Skeletal muscle tissue (tissue), 4 donors: ENCODE measurements around the gene AGA. TPM values are rescaled to one million over a fixed set of nuclear protein-coding genes. Genes with fewer than 3 reads are reported as not detected.

Source experiments
- H3K27ac ChIP-seq: one replicate; pipeline ENCODE4 v1.7.0; 2013; ENCODE audit warnings: mild to moderate bottlenecking, low read depth, low read length, inconsistent platforms
- H3K27me3 ChIP-seq, 3 donors: one replicate each; pipeline ENCODE4 v1.7.0; 2013; ENCODE audit warnings: low read length in 3 of 3; ENCODE audit not compliant: control insufficient read depth in 3 of 3, insufficient read depth in 3 of 3
- H3K36me3 ChIP-seq, 3 donors: one replicate each; pipeline ENCODE4 v1.7.0; 2013; ENCODE audit warnings: low read length in 3 of 3; ENCODE audit not compliant: control insufficient read depth in 3 of 3, insufficient read depth in 3 of 3
- H3K4me1 ChIP-seq, 3 donors: one replicate each; pipeline ENCODE4 v1.7.0; 2013; ENCODE audit warnings: low read length in 3 of 3, mild to moderate bottlenecking in 3 of 3; ENCODE audit not compliant: control insufficient read depth in 3 of 3, insufficient read depth in 3 of 3
- H3K4me3 ChIP-seq, 3 donors: one replicate each; pipeline ENCODE4 v1.7.0; 2013; ENCODE audit warnings: low read length in 3 of 3
- H3K9ac ChIP-seq, 3 donors: one replicate each; pipeline ENCODE4 v1.7.0; 2013; ENCODE audit warnings: low read length in 3 of 3, mild to moderate bottlenecking in 3 of 3, moderate library complexity in 2 of 3, low read depth in 1 of 3
- H3K9me3 ChIP-seq, 3 donors: one replicate each; pipeline ENCODE4 v1.7.0; 2013; ENCODE audit warnings: low read length in 3 of 3; ENCODE audit not compliant: control insufficient read depth in 3 of 3
- total RNA-seq: library from RNA; depleted of rRNA; stranded (reverse); fragments of >200 nt; gene quantifications from one replicate; pipeline ENCODE4 v1.2.3, GENCODE V29; 2014
- donor health status: Osteomylitis.

The AGA gene
- total RNA-seq, result 5.2 TPM

- peak within 1 kb of the TSS; percentile 83 for H3K27ac ChIP-seq
- peak within 1 kb of the TSS; percentile 90 to 100 (median 94) for H3K4me3 ChIP-seq
- no peaks in the 10 kb centered on the region for H3K27me3 ChIP-seq
- peak within 1 kb of the TSS; percentile 93 to 96 (median 94) for H3K9ac ChIP-seq
- H3K9me3 ChIP-seq, result no peaks in the 10 kb centered on the region
- peaks cover 0 to 10% (median 7%) of the 10 kb centered on the region in 3 donors for H3K36me3 ChIP-seq
- H3K4me1 ChIP-seq, result peaks cover 8 to 15% (median 10%) of the 10 kb centered on the region in 3 donors
Observed at GRCh38 chr4:177441803-177442622, at the start of gene AGA. Gene AGA, minus strand, starts transcription at chr4:177442437. Its CDS starts 62 bp downstream, at chr4:177442375.

- Histone ChIP-seq H3K4me3 (no peak overlapping the region), H3K4me1 (no peaks in the 10 kb centered on the region), H3K27ac (no peak overlapping the region), H3K27me3 (no peaks in the 10 kb centered on the region), H3K9ac (no peak overlapping the region), H3K9me3 (no peaks in the 10 kb centered on the region), H3K36me3 (no peaks in the 10 kb centered on the region)
Observed at GRCh38 chr4:177492022-177492421, 49.8 kb upstream of the AGA start.

GRCh38 chr4:177490769-177491168 lies 48.5 kb upstream of the AGA start:
- no peaks in the 10 kb centered on the region for H3K4me1 ChIP-seq
- no peaks in the 10 kb centered on the region for H3K36me3 ChIP-seq
- no peak overlapping the region for H3K4me3 ChIP-seq
- no peak overlapping the region for H3K27ac ChIP-seq
- H3K9ac ChIP-seq, result no peak overlapping the region
- H3K27me3 ChIP-seq, result no peaks in the 10 kb centered on the region
- no peaks in the 10 kb centered on the region for H3K9me3 ChIP-seq

GRCh38 chr4:177489471-177490246 lies 47.4 kb upstream of the AGA start:
- H3K36me3 ChIP-seq, result no peaks in the 10 kb centered on the region
- no peaks in the 10 kb centered on the region for H3K4me1 ChIP-seq
- no peak overlapping the region for H3K9ac ChIP-seq
- H3K27ac ChIP-seq, result no peak overlapping the region
- H3K9me3 ChIP-seq, result no peaks in the 10 kb centered on the region
- no peak overlapping the region for H3K4me3 ChIP-seq
- no peaks in the 10 kb centered on the region for H3K27me3 ChIP-seq

- H3K4me3 ChIP-seq, result no peak overlapping the region
- no peaks in the 10 kb centered on the region for H3K36me3 ChIP-seq
- no peak overlapping the region for H3K27ac ChIP-seq
- H3K4me1 ChIP-seq, result no peaks in the 10 kb centered on the region
- H3K9ac ChIP-seq, result no peak overlapping the region
- H3K9me3 ChIP-seq, result no peaks in the 10 kb centered on the region
- no peaks in the 10 kb centered on the region for H3K27me3 ChIP-seq
Observed at GRCh38 chr4:177487977-177488376, 45.7 kb upstream of the AGA start.

- Histone ChIP-seq H3K27ac (no peak overlapping the region), H3K27me3 (no peaks in the 10 kb centered on the region), H3K36me3 (no peaks in the 10 kb centered on the region), H3K4me1 (no peaks in the 10 kb centered on the region), H3K4me3 (no peak overlapping the region), H3K9me3 (no peaks in the 10 kb centered on the region), H3K9ac (no peak overlapping the region)
Observed at GRCh38 chr4:177485528-177485927, 43.3 kb upstream of the AGA start.

GRCh38 chr4:177484613-177485021 lies 42.4 kb upstream of the AGA start:
- H3K27ac ChIP-seq, result no peak overlapping the region
- no peaks in the 10 kb centered on the region for H3K9me3 ChIP-seq
- no peaks in the 10 kb centered on the region for H3K36me3 ChIP-seq
- H3K27me3 ChIP-seq, result no peaks in the 10 kb centered on the region
- H3K4me3 ChIP-seq, result no peak overlapping the region
- H3K4me1 ChIP-seq, result no peaks in the 10 kb centered on the region
- H3K9ac ChIP-seq, result no peak overlapping the region

- Histone ChIP-seq H3K4me3 (no peak overlapping the region), H3K36me3 (no peaks in the 10 kb centered on the region), H3K9ac (no peak overlapping the region), H3K9me3 (no peaks in the 10 kb centered on the region), H3K4me1 (no peaks in the 10 kb centered on the region), H3K27ac (no peak overlapping the region), H3K27me3 (no peaks in the 10 kb centered on the region)
Observed at GRCh38 chr4:177483760-177484159, 41.5 kb upstream of the AGA start.

GRCh38 chr4:177483271-177483670 lies 41.0 kb upstream of the AGA start:
- H3K4me3 ChIP-seq, result no peak overlapping the region
- H3K4me1 ChIP-seq, result no peaks in the 10 kb centered on the region
- H3K27me3 ChIP-seq, result no peaks in the 10 kb centered on the region
- no peaks in the 10 kb centered on the region for H3K9me3 ChIP-seq
- no peaks in the 10 kb centered on the region for H3K36me3 ChIP-seq
- H3K9ac ChIP-seq, result no peak overlapping the region
- no peak overlapping the region for H3K27ac ChIP-seq

- no peaks in the 10 kb centered on the region for H3K27me3 ChIP-seq
- H3K9me3 ChIP-seq, result no peaks in the 10 kb centered on the region
- no peak overlapping the region for H3K9ac ChIP-seq
- H3K36me3 ChIP-seq, result no peaks in the 10 kb centered on the region
- no peaks in the 10 kb centered on the region for H3K4me1 ChIP-seq
- no peak overlapping the region for H3K27ac ChIP-seq
- no peak overlapping the region for H3K4me3 ChIP-seq
Observed at GRCh38 chr4:177482367-177482766, 40.1 kb upstream of the AGA start.
